ENCODE data around the gene LTBP2. TPM values are rescaled to one million over a fixed set of nuclear protein-coding genes. Genes with fewer than 3 reads are reported as not detected.

LTBP2 gene
- total RNA-seq, 3 donors from 2014 or later (not counting 1 experiment from before 2014, with no cell fraction given): 2.1 to 3.7 (median 3.0) TPM

DNA sequence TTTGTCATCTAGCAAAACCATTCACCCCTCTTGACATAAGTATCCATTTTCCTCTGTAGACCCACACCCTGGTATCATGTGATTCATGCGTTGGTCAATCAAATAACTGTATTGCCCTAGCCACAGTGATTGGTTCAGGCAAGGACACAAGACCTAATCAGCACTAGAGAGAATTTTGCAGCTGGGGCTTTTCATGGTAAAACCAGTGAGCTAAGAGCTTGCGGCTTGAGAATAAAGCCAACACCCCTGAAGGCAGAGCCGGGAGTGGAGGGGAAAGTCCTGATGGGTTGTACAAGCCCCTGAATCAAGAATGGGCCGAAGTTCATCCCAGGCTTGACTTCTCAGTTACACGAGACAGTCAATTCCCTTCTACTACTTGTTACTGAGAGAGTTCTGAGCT lies 33.2 kb upstream of the LTBP2 start:
- H3K4me1 ChIP-seq (ENCODE audit: control insufficient read depth, insufficient read depth, low read length): peaks cover 5% of the 10 kb centered on the region
- H3K4me3 Mint-ChIP-seq: no peak overlapping the region
- H3K27me3 ChIP-seq (ENCODE audit: control insufficient read depth, insufficient read depth, low read length): no peaks in the 10 kb centered on the region
- no peak overlapping the region for H3K27ac ChIP-seq (ENCODE audit: low read length)
- H3K36me3 ChIP-seq (ENCODE audit: control insufficient read depth, insufficient read depth, low read length): no peaks in the 10 kb centered on the region
- H3K4me1 Mint-ChIP-seq: peaks cover 12 to 21% of the 10 kb centered on the region in 2 donors
- no peaks in the 10 kb centered on the region for H3K9me3 ChIP-seq (ENCODE audit: control insufficient read depth, insufficient read depth, low read length)
- WGBS (ENCODE audit: insufficient coverage): 94% methylated on average over 5 of the region's 5 CpGs
- intact Hi-C loops (cut with micrococcal nuclease): no loop called here
- no peaks in the 10 kb centered on the region for H3K27me3 Mint-ChIP-seq (ENCODE audit: low read depth in 2 of 2)
- no peak overlapping the region for H3K4me3 ChIP-seq (ENCODE audit: low read length)
- no peak for ATAC-seq
- no peak for DNase-seq
- no peak for TF ChIP-seq CTCF (IDR thresholded peaks at IDR 0.05)
- H3K9me3 Mint-ChIP-seq: no peaks in the 10 kb centered on the region
- H3K27ac Mint-ChIP-seq: no peak overlapping the region
- no peaks in the 10 kb centered on the region for H3K36me3 Mint-ChIP-seq

DNA sequence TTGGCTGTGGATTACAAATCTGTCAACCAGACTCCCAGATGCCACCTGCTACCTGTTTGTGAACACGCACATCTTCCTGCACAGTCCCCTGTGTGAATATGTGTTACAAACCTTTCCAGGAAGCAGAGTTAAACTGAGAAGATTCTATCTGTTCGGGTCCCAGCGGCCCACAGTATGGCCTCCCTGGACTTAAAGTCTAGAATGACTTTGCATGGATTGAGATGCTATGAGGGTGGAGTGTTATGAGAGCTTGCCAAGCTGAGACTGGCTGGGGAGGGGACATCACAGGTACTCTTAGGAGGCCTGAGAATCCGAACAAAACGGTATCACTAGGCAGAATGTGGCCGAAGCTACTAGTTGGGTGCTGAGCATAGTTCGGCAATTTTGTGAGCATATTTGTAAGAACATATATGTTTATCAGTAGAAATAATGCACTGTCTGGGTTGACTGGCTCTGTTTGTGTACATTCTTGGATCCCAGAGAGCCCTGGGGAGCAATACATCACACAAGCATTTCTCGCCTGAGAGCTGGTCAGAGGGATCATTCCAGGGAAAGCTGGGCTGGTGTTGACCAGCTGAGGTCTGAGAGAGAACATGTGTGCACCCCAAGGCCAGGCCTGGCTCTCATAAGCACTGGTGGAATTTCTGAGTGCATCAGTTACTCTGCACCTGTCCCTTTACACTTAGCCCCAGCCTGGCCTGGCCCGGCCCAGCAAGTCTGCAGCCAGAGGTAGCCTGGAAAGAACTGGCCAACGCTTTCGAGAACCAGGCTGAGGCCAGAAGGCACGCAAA lies 29.8 kb upstream of the LTBP2 start:
- H3K36me3 Mint-ChIP-seq: no peaks in the 10 kb centered on the region
- H3K4me3 ChIP-seq (ENCODE audit: low read length): no peak overlapping the region
- ATAC-seq: no peak
- no peaks in the 10 kb centered on the region for H3K27me3 ChIP-seq (ENCODE audit: control insufficient read depth, insufficient read depth, low read length)
- no peaks in the 10 kb centered on the region for H3K9me3 Mint-ChIP-seq
- H3K36me3 ChIP-seq (ENCODE audit: control insufficient read depth, insufficient read depth, low read length): no peaks in the 10 kb centered on the region
- intact Hi-C loops (cut with micrococcal nuclease): no loop called here
- WGBS (ENCODE audit: insufficient coverage): 97% methylated on average over 12 of the region's 12 CpGs
- no peak overlapping the region for H3K4me3 Mint-ChIP-seq
- TF ChIP-seq CTCF (IDR thresholded peaks at IDR 0.05): no peak
- no peak overlapping the region for H3K27ac ChIP-seq (ENCODE audit: low read length)
- H3K9me3 ChIP-seq (ENCODE audit: control insufficient read depth, insufficient read depth, low read length): no peaks in the 10 kb centered on the region
- H3K27ac Mint-ChIP-seq: no peak overlapping the region
- no peaks in the 10 kb centered on the region for H3K4me1 ChIP-seq (ENCODE audit: control insufficient read depth, insufficient read depth, low read length)
- DNase-seq: no peak
- H3K27me3 Mint-ChIP-seq (ENCODE audit: low read depth in 2 of 2): peaks cover 0 to 3% of the 10 kb centered on the region in 2 donors
- peaks cover 0 to 31% of the 10 kb centered on the region in 2 donors for H3K4me1 Mint-ChIP-seq

DNA sequence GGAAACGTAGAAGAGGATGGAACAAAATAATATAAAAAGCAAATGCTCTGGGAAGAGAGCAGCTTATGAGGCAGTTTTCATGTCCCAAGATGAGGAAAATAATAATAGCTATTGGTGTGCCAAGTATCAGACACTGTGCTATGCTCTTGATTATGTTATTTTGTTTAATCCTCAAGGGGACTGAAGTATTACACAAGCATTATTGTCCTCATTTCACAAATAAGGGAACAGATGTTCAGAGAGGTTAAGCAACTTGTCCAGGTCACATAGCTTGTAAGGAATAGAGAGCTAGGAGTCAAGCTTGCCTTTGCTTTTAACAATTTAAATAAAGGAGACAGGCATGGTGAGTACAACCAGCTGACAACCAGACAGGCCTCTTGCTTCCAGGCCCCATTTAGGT lies 26.9 kb upstream of the LTBP2 start:
- WGBS (ENCODE audit: insufficient coverage): 100% methylated on average over 1 of the region's 1 CpG
- H3K27ac Mint-ChIP-seq: no peak overlapping the region
- H3K36me3 Mint-ChIP-seq: no peaks in the 10 kb centered on the region
- no peak for TF ChIP-seq CTCF (IDR thresholded peaks at IDR 0.05)
- intact Hi-C loops (cut with micrococcal nuclease): loop anchor here (1.0 kb wide), 1 partner anchor 30 kb away; no protein-coding TSS in a partner anchor
- DNase-seq (no peak), ATAC-seq (no peak)
- no peak overlapping the region for H3K4me3 ChIP-seq (ENCODE audit: low read length)
- peaks cover 0 to 28% of the 10 kb centered on the region in 2 donors for H3K4me1 Mint-ChIP-seq
- H3K36me3 ChIP-seq (ENCODE audit: control insufficient read depth, insufficient read depth, low read length): no peaks in the 10 kb centered on the region
- H3K27me3 Mint-ChIP-seq (ENCODE audit: low read depth in 2 of 2): peaks cover 0 to 9% of the 10 kb centered on the region in 2 donors
- no peak overlapping the region for H3K4me3 Mint-ChIP-seq
- no peaks in the 10 kb centered on the region for H3K27me3 ChIP-seq (ENCODE audit: control insufficient read depth, insufficient read depth, low read length)
- H3K9me3 Mint-ChIP-seq: no peaks in the 10 kb centered on the region
- H3K27ac ChIP-seq (ENCODE audit: low read length): no peak overlapping the region
- H3K4me1 ChIP-seq (ENCODE audit: control insufficient read depth, insufficient read depth, low read length): no peaks in the 10 kb centered on the region
- H3K9me3 ChIP-seq (ENCODE audit: control insufficient read depth, insufficient read depth, low read length): no peaks in the 10 kb centered on the region
